Keratinocyte (primary cell): ENCODE measurements around the gene SNTG2. TPM values are rescaled to one million over a fixed set of nuclear protein-coding genes. Genes with fewer than 3 reads are reported as not detected.

ENCODE experiments used
- DNase-seq: peaks from one replicate; pipeline ENCODE4 v3.0.0-alpha.2; 2011; ENCODE audit warnings: low read depth, missing footprints, low spot score
- FAIRE-seq: peaks from 2 replicates; lab custom pipeline; 2011; peaks lifted over from hg19 to GRCh38; lab: Jason Lieb, UNC
- H2AFZ ChIP-seq: 2 replicates; pipeline ENCODE4 v1.6.0; 2012; ENCODE audit warnings: low read length, control low read depth, inconsistent platforms; ENCODE audit not compliant: control insufficient read depth
- H3K27ac ChIP-seq: 2 replicates; pipeline ENCODE4 v1.5.1; 2011; ENCODE audit warnings: low read length; ENCODE audit not compliant: control insufficient read depth, insufficient read depth
- H3K27me3 ChIP-seq: 3 replicates; pipeline ENCODE4 v1.6.0; 2011; ENCODE audit warnings: low read length; ENCODE audit not compliant: control insufficient read depth, insufficient read depth; ENCODE audit errors: extremely low read depth
- H3K36me3 ChIP-seq, 2 experiments: 2 replicates in 1 of 2; 3 replicates in 1 of 2; pipeline ENCODE4 v1.5.1; 2011; ENCODE audit warnings: low read length in 2 of 2, mild to moderate bottlenecking in 1 of 2; ENCODE audit not compliant: control insufficient read depth in 2 of 2, insufficient read depth in 2 of 2; ENCODE audit errors: extremely low read depth in 1 of 2
- H3K4me1 ChIP-seq: 3 replicates; pipeline ENCODE4 v1.5.1; 2011; ENCODE audit warnings: low read length; ENCODE audit not compliant: control insufficient read depth, insufficient read depth; ENCODE audit errors: extremely low read depth
- H3K4me2 ChIP-seq: 3 replicates; pipeline ENCODE4 v1.6.0; 2011; ENCODE audit warnings: low read depth, low read length; ENCODE audit not compliant: control insufficient read depth, insufficient read depth; ENCODE audit errors: extremely low read depth
- H3K4me3 ChIP-seq, 3 experiments: fragments of 200-600 bp in 1 of 3; sonication (generic) in 1 of 3; 2 replicates in 2 of 3; 3 replicates in 1 of 3; pipeline ENCODE4 v1.5.1; 2011 to 2016; ENCODE audit warnings: low read length in 3 of 3, mild to moderate bottlenecking in 3 of 3, control low read depth in 2 of 3, inconsistent platforms in 1 of 3, low read depth in 1 of 3, mixed read lengths in 1 of 3, mixed run types in 1 of 3, moderate library complexity in 1 of 3; ENCODE audit not compliant: control insufficient read depth in 2 of 3, insufficient read depth in 2 of 3; ENCODE audit errors: extremely low read depth in 1 of 3
- H3K79me2 ChIP-seq: 2 replicates; pipeline ENCODE4 v1.6.0; 2012; ENCODE audit warnings: low read length; ENCODE audit not compliant: control insufficient read depth, insufficient read depth
- H3K9ac ChIP-seq: 3 replicates; pipeline ENCODE4 v1.6.0; 2011; ENCODE audit warnings: low read length; ENCODE audit not compliant: control insufficient read depth, insufficient read depth; ENCODE audit errors: extremely low read depth
- H3K9me1 ChIP-seq: 3 replicates; pipeline ENCODE4 v1.6.0; 2011; ENCODE audit warnings: low read length; ENCODE audit not compliant: control insufficient read depth, insufficient read depth; ENCODE audit errors: extremely low read depth
- H3K9me3 ChIP-seq: 2 replicates; pipeline ENCODE4 v1.5.1; 2012; ENCODE audit warnings: low read depth, low read length; ENCODE audit not compliant: control insufficient read depth
- H4K20me1 ChIP-seq: 3 replicates; pipeline ENCODE4 v1.6.0; 2011; ENCODE audit warnings: low read length; ENCODE audit not compliant: control insufficient read depth, insufficient read depth; ENCODE audit errors: extremely low read depth
- CTCF ChIP-seq, 3 experiments: IDR thresholded peaks in 1 of 3; conservative IDR thresholded peaks in 1 of 3; optimal IDR thresholded peaks in 1 of 3; 2 replicates in 2 of 3; 3 replicates in 1 of 3; pipeline versions ENCODE3 to v1.5.1; 2011; ENCODE audit warnings: low read length in 3 of 3, mild to moderate bottlenecking in 3 of 3, moderate library complexity in 2 of 3, control low read depth in 1 of 3, inconsistent platforms in 1 of 3; ENCODE audit not compliant: insufficient read depth in 2 of 3; ENCODE audit errors: extremely low read depth in 1 of 3
- EZH2 ChIP-seq: IDR thresholded peaks from one replicate; pipeline ENCODE4 v1.6.1; 2012; ENCODE audit warnings: inconsistent platforms, mild to moderate bottlenecking, low read length, moderate library complexity
- dilution Hi-C: fragments of 300-500 bp; cut with MboI; formaldehyde crosslinking; loops from one replicate; pipeline ENCODE4 v1.7.0; 2020; ENCODE audit warnings: low sequenced_read_pairs; ENCODE audit not compliant: extremely low pct_ligation_motif_present
- polyA plus RNA-seq, 5 experiments: library from polyadenylated mRNA; depleted of rRNA in 3 of 5; stranded (reverse) in 3 of 5; stranded (forward) in 1 of 5; unstranded in 1 of 5; fragments of >200 nt; gene quantifications; 1 replicate in 1 of 5; 2 replicates in 3 of 5; 3 replicates in 1 of 5; pipeline versions ENCODE4 v1.2.1 to v1.2.3, GENCODE V29; 2011 to 2012; ENCODE audit warnings: missing spikeins in 2 of 5, low read depth in 1 of 5, low replicate concordance in 1 of 5

SNTG2 gene
- polyA plus RNA-seq, 1 donor (not counting 4 experiments of a cell fraction or from before 2014, with no cell fraction given), result not detected

- DNase-seq (no peak), FAIRE-seq (no peak)
- H3K27me3 ChIP-seq, result no peaks in the 10 kb centered on the region
- H2AFZ ChIP-seq, result no peak overlapping the region
- no peaks in the 10 kb centered on the region for H3K9me1 ChIP-seq
- H3K9me3 ChIP-seq, result peaks cover 5% of the 10 kb centered on the region
- no peaks in the 10 kb centered on the region for H3K79me2 ChIP-seq
- H3K4me2 ChIP-seq, result no peak overlapping the region
- TF ChIP-seq EZH2, result no peak
- no peak for TF ChIP-seq CTCF (optimal IDR thresholded peaks at IDR 0.05 in 1 of 3, IDR thresholded peaks at IDR 0.05 in 1 of 3, conservative IDR thresholded peaks at IDR 0.05 in 1 of 3; ENCODE audit: extremely low read depth in 1 of 3, insufficient read depth in 2 of 3, low read length in 3 of 3)
- H3K36me3 ChIP-seq, result no peaks in the 10 kb centered on the region
- H3K27ac ChIP-seq, result no peak overlapping the region
- dilution Hi-C loops, result no loop called here
- no peak overlapping the region for H3K4me3 ChIP-seq
- H4K20me1 ChIP-seq, result no peaks in the 10 kb centered on the region
- no peak overlapping the region for H3K9ac ChIP-seq
- no peaks in the 10 kb centered on the region for H3K4me1 ChIP-seq
Measured at GRCh38 chr2:1115843-1116539, 165.3 kb downstream of the SNTG2 start.

GRCh38 chr2:1117569-1117968 is 166.9 kb downstream of the SNTG2 start:
- Histone ChIP-seq H3K27ac (no peak overlapping the region), H3K36me3 (no peaks in the 10 kb centered on the region), H3K9me3 (peaks cover 5% of the 10 kb centered on the region), H3K9me1 (no peaks in the 10 kb centered on the region), H3K4me1 (no peaks in the 10 kb centered on the region), H4K20me1 (no peaks in the 10 kb centered on the region), H3K79me2 (no peaks in the 10 kb centered on the region), H3K27me3 (no peaks in the 10 kb centered on the region), H3K4me2 (no peak overlapping the region), H3K4me3 (no peak overlapping the region), H2AFZ (no peak overlapping the region), H3K9ac (no peak overlapping the region)
- DNase-seq (no peak), FAIRE-seq (no peak)
- dilution Hi-C loops, result no loop called here
- TF ChIP-seq CTCF (optimal IDR thresholded peaks at IDR 0.05 in 1 of 3, IDR thresholded peaks at IDR 0.05 in 1 of 3, conservative IDR thresholded peaks at IDR 0.05 in 1 of 3; ENCODE audit: extremely low read depth in 1 of 3, insufficient read depth in 2 of 3, low read length in 3 of 3), result no peak
- TF ChIP-seq EZH2, result no peak
